Measurements from ENCODE around the gene COPS7A.
A peak's percentile ranks its signal among the peaks of the same experiment; 100 is the strongest.

COPS7A gene

GRCh38 chr12:6688999-6689882 is 34.6 kb upstream of the COPS7A start, which contains the start of gene ZNF384 (continued):
- no peak for TF ChIP-seq ZNF221 (tag by site-specific recombination; IDR thresholded peaks at IDR 0.05; ENCODE audit: borderline replicate concordance)
- no peak for TF ChIP-seq ZNF362 (tag by site-specific recombination; IDR thresholded peaks at IDR 0.05)
- peak; percentile 43 for TF ChIP-seq ZFP69B (tag by site-specific recombination; IDR thresholded peaks at IDR 0.05)
- no peak for TF ChIP-seq ZNF23 (tag by site-specific recombination; IDR thresholded peaks at IDR 0.05; ENCODE audit: borderline replicate concordance)
- TF ChIP-seq ZNF658 (tag by site-specific recombination; IDR thresholded peaks at IDR 0.05) = no peak
- peak; percentile 71; the same call in 1 of the 2 replicates for TF ChIP-seq INSM2 (tag by site-specific recombination; IDR thresholded peaks at IDR 0.05)
- TF ChIP-seq ZNF777 (tag by site-specific recombination; IDR thresholded peaks at IDR 0.05; ENCODE audit: borderline replicate concordance) = no peak
- no peak for TF ChIP-seq ZNF837 (tag by site-specific recombination; IDR thresholded peaks at IDR 0.05)
- peak; percentile 80; the same call in 1 of the 2 replicates for TF ChIP-seq KLF1 (tag by site-specific recombination; IDR thresholded peaks at IDR 0.05)
- TF ChIP-seq SP3 (tag by site-specific recombination; IDR thresholded peaks at IDR 0.05) = peak; percentile 96
- TF ChIP-seq MZF1 (tag by site-specific recombination; IDR thresholded peaks at IDR 0.05; ENCODE audit: borderline replicate concordance) = 0 out of 2 replicates have a peak, but pooled peaks have one; percentile 26
- TF ChIP-seq ZBTB21 (tag by site-specific recombination; IDR thresholded peaks at IDR 0.05) = peak; percentile 98
- TF ChIP-seq GLIS1 (tag by site-specific recombination; IDR thresholded peaks at IDR 0.05) = peak; percentile 59; the same call in 1 of the 2 replicates
- TF ChIP-seq ZNF157 (tag by site-specific recombination; IDR thresholded peaks at IDR 0.05) = no peak
- no peak for TF ChIP-seq ZNF596 (tag by site-specific recombination; IDR thresholded peaks at IDR 0.05)
- TF ChIP-seq PRDM6 (tag by site-specific recombination; IDR thresholded peaks at IDR 0.05) = no peak
- no peak for TF ChIP-seq ZNF621 (tag by site-specific recombination; IDR thresholded peaks at IDR 0.05)
- no peak for TF ChIP-seq HOXD13 (CRISPR knock-in tag; IDR thresholded peaks at IDR 0.05; ENCODE audit: borderline replicate concordance)
- no peak for TF ChIP-seq ZFP3 (tag by site-specific recombination; IDR thresholded peaks at IDR 0.05; ENCODE audit: low read depth)
- no peak for TF ChIP-seq ZNF654 (tag by site-specific recombination; IDR thresholded peaks at IDR 0.05; ENCODE audit: low read depth)
- no peak for TF ChIP-seq ZNF600 (tag by site-specific recombination; IDR thresholded peaks at IDR 0.05)
- no peak for TF ChIP-seq ZNF280D (tag by site-specific recombination; IDR thresholded peaks at IDR 0.05)
- peak; percentile 79; the same call in 1 of the 2 replicates for TF ChIP-seq ZSCAN18 (tag by site-specific recombination; IDR thresholded peaks at IDR 0.05)
- no peak for TF ChIP-seq ZNF488 (tag by site-specific recombination; IDR thresholded peaks at IDR 0.05)
- TF ChIP-seq ZNF324 (tag by site-specific recombination; IDR thresholded peaks at IDR 0.05) = peak; percentile 90
